ENCODE results near the gene KANSL1.

GRCh38 chr17:46001390-46002310 is 191.6 kb downstream of the KANSL1 start:
- TF ChIP-seq MXI1 (conservative IDR thresholded peaks at IDR 0.05; ENCODE audit: poor library complexity, severe bottlenecking), result no peak
- TF ChIP-seq CTCF (IDR thresholded peaks at IDR 0.05; ENCODE audit: poor library complexity, severe bottlenecking), result no peak
- no peak for TF ChIP-seq EZH2 (IDR thresholded peaks at IDR 0.05; ENCODE audit: borderline replicate concordance, insufficient read depth, low read length, poor library complexity, severe bottlenecking)
- TF ChIP-seq POLR2AphosphoS5 (IDR thresholded peaks at IDR 0.05), result no peak
- no peak for TF ChIP-seq REST (IDR thresholded peaks at IDR 0.05; ENCODE audit: borderline replicate concordance)
- TF ChIP-seq TAF1 (IDR thresholded peaks at IDR 0.05; ENCODE audit: low read depth), result no peak
- no peak for TF ChIP-seq EP300 (conservative IDR thresholded peaks at IDR 0.05; ENCODE audit: poor library complexity, severe bottlenecking)
